Measurements from ENCODE around the gene ISCA2.

ISCA2 gene

GRCh38 chr14:74459976-74460375 is 33.6 kb upstream of the ISCA2 start:
- Histone ChIP-seq H3K27me3 (ENCODE audit: insufficient read depth, low read length, poor library complexity, severe bottlenecking) (no peaks in the 10 kb centered on the region), H3K4me1 (ENCODE audit: insufficient read depth, low read length, poor library complexity, severe bottlenecking) (no peaks in the 10 kb centered on the region), H3K4me3 (ENCODE audit: low read length, poor library complexity, severe bottlenecking) (no peak overlapping the region), H2AFZ (ENCODE audit: low read length) (no peak overlapping the region; the same call in 1 of the 2 replicates), H3K36me3 (ENCODE audit: insufficient read depth, low read length) (no peaks in the 10 kb centered on the region), H3K9me2 (replicated peaks; ENCODE audit: low read depth, low read length) (no peaks in the 10 kb centered on the region), H3K9me3 (ENCODE audit: insufficient read depth, low read depth, low read length) (no peaks in the 10 kb centered on the region), H4K20me1 (ENCODE audit: insufficient read depth, low read length, poor library complexity, severe bottlenecking) (no peaks in the 10 kb centered on the region), H3K4me2 (ENCODE audit: low read depth, low read length, poor library complexity, severe bottlenecking) (no peak overlapping the region), H3K79me2 (ENCODE audit: insufficient read depth, low read length) (no peaks in the 10 kb centered on the region), H3F3A (ENCODE audit: low read depth) (no peaks in the 10 kb centered on the region), H3K9ac (ENCODE audit: low read depth, low read length, poor library complexity, severe bottlenecking) (no peak overlapping the region)
- no peak for TF ChIP-seq EZH2phosphoT487 (IDR thresholded peaks at IDR 0.05; ENCODE audit: borderline replicate concordance)
- TF ChIP-seq CTCF (conservative IDR thresholded peaks at IDR 0.05; ENCODE audit: low read length), result no peak

- TF ChIP-seq CTCF (conservative IDR thresholded peaks at IDR 0.05; ENCODE audit: low read length), result no peak
- no peak for TF ChIP-seq EZH2phosphoT487 (IDR thresholded peaks at IDR 0.05; ENCODE audit: borderline replicate concordance)
- Histone ChIP-seq H3K9me2 (replicated peaks; ENCODE audit: low read depth, low read length) (no peaks in the 10 kb centered on the region), H3K4me3 (ENCODE audit: low read length, poor library complexity, severe bottlenecking) (no peak overlapping the region), H3K9me3 (ENCODE audit: insufficient read depth, low read depth, low read length) (no peaks in the 10 kb centered on the region), H3F3A (ENCODE audit: low read depth) (no peaks in the 10 kb centered on the region), H2AFZ (ENCODE audit: low read length) (no peak overlapping the region), H3K9ac (ENCODE audit: low read depth, low read length, poor library complexity, severe bottlenecking) (no peak overlapping the region), H3K27me3 (ENCODE audit: insufficient read depth, low read length, poor library complexity, severe bottlenecking) (no peaks in the 10 kb centered on the region), H4K20me1 (ENCODE audit: insufficient read depth, low read length, poor library complexity, severe bottlenecking) (no peaks in the 10 kb centered on the region), H3K4me1 (ENCODE audit: insufficient read depth, low read length, poor library complexity, severe bottlenecking) (no peaks in the 10 kb centered on the region), H3K36me3 (ENCODE audit: insufficient read depth, low read length) (no peaks in the 10 kb centered on the region), H3K4me2 (ENCODE audit: low read depth, low read length, poor library complexity, severe bottlenecking) (no peak overlapping the region), H3K79me2 (ENCODE audit: insufficient read depth, low read length) (no peaks in the 10 kb centered on the region)
Measured at GRCh38 chr14:74462993-74463392, 30.6 kb upstream of the ISCA2 start.

GRCh38 chr14:74463697-74464096 is 29.9 kb upstream of the ISCA2 start:
- Histone ChIP-seq H3K4me1 (ENCODE audit: insufficient read depth, low read length, poor library complexity, severe bottlenecking) (no peaks in the 10 kb centered on the region), H3K9ac (ENCODE audit: low read depth, low read length, poor library complexity, severe bottlenecking) (no peak overlapping the region), H3K4me3 (ENCODE audit: low read length, poor library complexity, severe bottlenecking) (no peak overlapping the region), H3K9me2 (replicated peaks; ENCODE audit: low read depth, low read length) (no peaks in the 10 kb centered on the region), H3K4me2 (ENCODE audit: low read depth, low read length, poor library complexity, severe bottlenecking) (no peak overlapping the region), H2AFZ (ENCODE audit: low read length) (no peak overlapping the region), H3F3A (ENCODE audit: low read depth) (no peaks in the 10 kb centered on the region), H3K79me2 (ENCODE audit: insufficient read depth, low read length) (no peaks in the 10 kb centered on the region), H3K36me3 (ENCODE audit: insufficient read depth, low read length) (no peaks in the 10 kb centered on the region), H4K20me1 (ENCODE audit: insufficient read depth, low read length, poor library complexity, severe bottlenecking) (no peaks in the 10 kb centered on the region), H3K27me3 (ENCODE audit: insufficient read depth, low read length, poor library complexity, severe bottlenecking) (no peaks in the 10 kb centered on the region), H3K9me3 (ENCODE audit: insufficient read depth, low read depth, low read length) (no peaks in the 10 kb centered on the region)
- TF ChIP-seq CTCF (conservative IDR thresholded peaks at IDR 0.05; ENCODE audit: low read length) (no peak), EZH2phosphoT487 (IDR thresholded peaks at IDR 0.05; ENCODE audit: borderline replicate concordance) (no peak)

Data from Loucy (cell line).